Activated CD4-positive, alpha-beta T cell treated with anti-CD3 and anti-CD28 coated beads, Interleukin-2, amount 50 U/mL, for 4 hours (primary cell): ENCODE results near the gene CCDC12.

ENCODE experiments used
- DNase-seq, 2 experiments: peaks; one replicate each; pipeline ENCODE4 v3.0.0-alpha.2; 2020

CCDC12 gene

GRCh38 chr3:46903341-46904302 is 72.9 kb downstream of the CCDC12 start:
- DNase-seq = no peak

- DNase-seq = no peak
Measured at GRCh38 chr3:46902188-46902631, 74.3 kb downstream of the CCDC12 start.

GRCh38 chr3:46901591-46902187 is 74.9 kb downstream of the CCDC12 start:
- DNase-seq = no peak

- no peak for DNase-seq
Measured at GRCh38 chr3:46901061-46901460, 75.5 kb downstream of the CCDC12 start.

- no peak for DNase-seq
Measured at GRCh38 chr3:46900356-46900755, 76.2 kb downstream of the CCDC12 start.

GRCh38 chr3:46900007-46900292 is 76.6 kb downstream of the CCDC12 start:
- no peak for DNase-seq

- no peak for DNase-seq
Measured at GRCh38 chr3:46899151-46900006, 77.2 kb downstream of the CCDC12 start.

- no peak for DNase-seq
Measured at GRCh38 chr3:46898321-46899150, 78.0 kb downstream of the CCDC12 start.

- no peak for DNase-seq
Measured at GRCh38 chr3:46897829-46898320, 78.7 kb downstream of the CCDC12 start.

- no peak for DNase-seq
Measured at GRCh38 chr3:46897031-46897430, 79.5 kb downstream of the CCDC12 start.

- no peak for DNase-seq
Measured at GRCh38 chr3:46896386-46896785, 80.2 kb downstream of the CCDC12 start.

- DNase-seq = no peak
Measured at GRCh38 chr3:46895761-46896160, 80.8 kb downstream of the CCDC12 start.

GRCh38 chr3:46895204-46895660 is 81.3 kb downstream of the CCDC12 start:
- peak; percentile 80 to 82 for DNase-seq

- no peak for DNase-seq
Measured at GRCh38 chr3:46894256-46894655, 82.3 kb downstream of the CCDC12 start.

- DNase-seq = no peak
Measured at GRCh38 chr3:46893763-46894162, 82.8 kb downstream of the CCDC12 start.

GRCh38 chr3:46893146-46893748 is 83.3 kb downstream of the CCDC12 start:
- DNase-seq = no peak

- no peak for DNase-seq
Measured at GRCh38 chr3:46892285-46893145, 84.0 kb downstream of the CCDC12 start.

- no peak for DNase-seq
Measured at GRCh38 chr3:46891132-46891531, 85.4 kb downstream of the CCDC12 start.

- DNase-seq = no peak
Measured at GRCh38 chr3:46890132-46890531, 86.4 kb downstream of the CCDC12 start.

- DNase-seq = no peak
Measured at GRCh38 chr3:46889381-46890110, 87.0 kb downstream of the CCDC12 start.
